Adrenal gland (tissue), 12 donors: ENCODE data around the gene EVC. TPM values are rescaled to one million over a fixed set of nuclear protein-coding genes. Genes with fewer than 3 reads are reported as not detected.
A peak's percentile ranks its signal among the peaks of the same experiment; 100 is the strongest.
"Not testable (repeated sequence)": the region's sequence is repeated elsewhere in the genome, so short reads cannot be mapped to it uniquely, and the experiment has no call there.

Experiments
- DNase-seq, 7 donors: peaks; one replicate each; pipeline ENCODE4 v3.0.0-alpha.2; 2019 to 2020
- H3K27ac ChIP-seq, 5 donors: fragments of 200-600 bp; sonication (generic) in 4 of 5; 1 replicate in 3 of 5; 2 replicates in 2 of 5; pipeline versions ENCODE4 v1.5.1 to v1.8.0; 2016 to 2020; ENCODE audit warnings: mild to moderate bottlenecking in 1 of 5
- H3K27me3 ChIP-seq: fragments of 200-600 bp; 2 replicates; pipeline ENCODE4 v1.8.0; 2021
- H3K36me3 ChIP-seq, 2 donors: fragments of 200-600 bp; replicated peaks in 1 of 2; 1 replicate in 1 of 2; 2 replicates in 1 of 2; pipeline versions ENCODE4 v1.5.1 to v1.8.0; 2018 to 2022
- H3K4me1 ChIP-seq, 2 donors: fragments of 200-600 bp; replicated peaks in 1 of 2; 1 replicate in 1 of 2; 2 replicates in 1 of 2; pipeline versions ENCODE4 v1.5.1 to v1.8.0; 2018 to 2021
- H3K4me3 ChIP-seq, 4 donors: fragments of 200-600 bp; sonication (generic) in 3 of 4; one replicate each; pipeline ENCODE4 v1.5.1; 2016 to 2018
- H3K9me3 ChIP-seq, 3 donors: fragments of 200-600 bp; sonication (generic) in 1 of 3; replicated peaks in 1 of 3; 1 replicate in 2 of 3; 2 replicates in 1 of 3; pipeline versions ENCODE4 v1.5.1 to v1.8.0; 2016 to 2021
- CTCF ChIP-seq, 6 experiments: fragments of 450-650 bp in 4 of 6; fragments of 200-600 bp in 2 of 6; sonication (generic) in 1 of 6; IDR thresholded peaks; 1 replicate in 5 of 6; 2 replicates in 1 of 6; pipeline versions ENCODE4 v1.5.1 to v1.8.0; 2016 to 2021; ENCODE audit warnings: antibody characterized with exemption in 6 of 6, mild to moderate bottlenecking in 2 of 6, moderate library complexity in 1 of 6
- POLR2A ChIP-seq, 2 donors: fragments of 450-650 bp; IDR thresholded peaks; one replicate each; pipeline ENCODE4 v1.6.1; 2017; ENCODE audit warnings: antibody characterized with exemption in 2 of 2, mild to moderate bottlenecking in 2 of 2, moderate library complexity in 1 of 2
- WGBS, 4 donors: extraction: QIAGEN DNeasy Blood & Tissue Kit in 2 of 4; methylation state at CpG; one replicate each; pipeline versions ENCODE4 v1.1.5 to v1.1.7; 2013 to 2017; 5-methylcytosine and 5-hydroxymethylcytosine counted together
- intact Hi-C, 2 donors: fragments of 100-400 bp; cut with DNase I; formaldehyde crosslinking; loops; one replicate each; pipeline versions ENCODE4 v1.14.1 to v1.15.0; 2022 to 2023
- polyA plus RNA-seq, 3 donors: library from polyadenylated mRNA; stranded (reverse); fragments of 200-250 nt in 2 of 3; fragments of 350-450 nt in 1 of 3; fragmentation: Illumina TruSeq in 1 of 3; extraction: RNeasy Lipid Tissue Mini Kit (QIAGEN cat#74804) in 1 of 3; gene quantifications; one replicate each; pipeline ENCODE4 v1.2.3, GENCODE V29; 2013 to 2014
- total RNA-seq, 9 donors: library from RNA; depleted of rRNA in 4 of 9; stranded (reverse); fragments of >200 nt in 4 of 9; fragments of 120-200 nt in 1 of 9; fragmentation: NEBNext Ultra II Directional in 1 of 9; extraction: Animal tissue kit (Norgen Biotek cat#: 25700) in 1 of 9; gene quantifications; one replicate each; pipeline versions ENCODE4 v1.1.0 to v1.2.4, GENCODE V29; 2013 to 2023
- donor health status: healthy with polysubstance abuse.
- donor health status: Bipolar disorder and iron deficiency.
- donor health status: DM: yes; HTN: yes; CAD: no.
- donor health status: DM: no; HTN: no; CAD: no.
- donor health status: DM: no; HTN: no; CAD: no.
- donor health status: DM: yes; HTN: yes; CAD: no.

Gene EVC
- total and polyA plus RNA-seq, 12 donors: 1.0 to 23.7 (median 10.1) TPM

GRCh38 chr4:5827108-5828004, 116.4 kb downstream of the EVC start:
- H3K4me3 ChIP-seq: no peak overlapping the region
- peak in 1 of 7 donors; percentile 16 for DNase-seq
- WGBS, 4 donors: 70 to 79% (median 72%) methylated on average over 12 to 19 of the region's 19 CpGs
- TF ChIP-seq CTCF (IDR thresholded peaks at IDR 0.05) (no peak), POLR2A (IDR thresholded peaks at IDR 0.05) (no peak)
- H3K27ac ChIP-seq: no peak overlapping the region
- no peaks in the 10 kb centered on the region for H3K9me3 ChIP-seq
- H3K36me3 ChIP-seq: no peaks in the 10 kb centered on the region
- H3K4me1 ChIP-seq: no peaks in the 10 kb centered on the region
- H3K27me3 ChIP-seq: no peaks in the 10 kb centered on the region
- intact Hi-C loops: no loop called here

- H3K9me3 ChIP-seq: no peaks in the 10 kb centered on the region
- H3K4me1 ChIP-seq: no peaks in the 10 kb centered on the region
- no peak for DNase-seq
- intact Hi-C loops: no loop called here
- H3K27ac ChIP-seq: no peak overlapping the region
- H3K36me3 ChIP-seq: no peaks in the 10 kb centered on the region
- no peak for TF ChIP-seq POLR2A (IDR thresholded peaks at IDR 0.05)
- TF ChIP-seq CTCF (IDR thresholded peaks at IDR 0.05): no peak
- no peak overlapping the region for H3K4me3 ChIP-seq
- no peaks in the 10 kb centered on the region for H3K27me3 ChIP-seq
- WGBS, 4 donors: 81 to 86% (median 84%) methylated on average over 10 to 11 of the region's 11 CpGs
Observed at GRCh38 chr4:5828005-5828391, 117.0 kb downstream of the EVC start.

GRCh38 chr4:5836943-5837342, 125.9 kb downstream of the EVC start:
- Histone ChIP-seq H3K9me3 (no peaks in the 10 kb centered on the region), H3K27me3 (no peaks in the 10 kb centered on the region), H3K36me3 (no peaks in the 10 kb centered on the region), H3K4me1 (no peaks in the 10 kb centered on the region), H3K4me3 (no peak overlapping the region), H3K27ac (no peak overlapping the region)
- 10 to 40% (median 30%) methylated on average over 3 of the region's 3 CpGs for WGBS, 4 donors
- TF ChIP-seq CTCF (IDR thresholded peaks at IDR 0.05): no peak
- no peak for TF ChIP-seq POLR2A (IDR thresholded peaks at IDR 0.05)
- intact Hi-C loops: no loop called here
- DNase-seq: no peak

GRCh38 chr4:5837483-5837882, 126.5 kb downstream of the EVC start:
- WGBS, 4 donors: 89 to 95% (median 91%) methylated on average over 6 of the region's 6 CpGs
- H3K27me3 ChIP-seq, DNase-seq, intact Hi-C loops, H3K27ac ChIP-seq, H3K9me3 ChIP-seq, H3K4me3 ChIP-seq, H3K4me1 ChIP-seq, H3K36me3 ChIP-seq: not testable (repeated sequence)

- no peak for DNase-seq
- H3K27me3 ChIP-seq: no peaks in the 10 kb centered on the region
- TF ChIP-seq CTCF (IDR thresholded peaks at IDR 0.05) (no peak), POLR2A (IDR thresholded peaks at IDR 0.05) (no peak)
Observed at GRCh38 chr4:5839332-5839731, 128.3 kb downstream of the EVC start.

More at GRCh38 chr4:5839332-5839731, 128.3 kb downstream of the EVC start:
- Histone ChIP-seq H3K4me1 (no peaks in the 10 kb centered on the region), H3K36me3 (no peaks in the 10 kb centered on the region), H3K9me3 (no peaks in the 10 kb centered on the region), H3K27ac (peak overlapping the region in 1 of 5 donors; percentile 44), H3K4me3 (no peak overlapping the region)
- intact Hi-C loops: no loop called here
- 79 to 90% (median 87%) methylated on average over 13 of the region's 13 CpGs for WGBS, 4 donors
